GM12878 (cell line): ENCODE measurements around the gene SGPP2. TPM values are rescaled to one million over a fixed set of nuclear protein-coding genes. Genes with fewer than 3 reads are reported as not detected.

ENCODE experiments used
- ATAC-seq: fragments of 200-7000 bp; cut with Tn5 transposase; 3 replicates; pipeline ENCODE4 v1.9.1; 2020; ENCODE audit warnings: mild to moderate bottlenecking, moderate library complexity
- BruUV-seq: library from RNA; stranded (reverse); fragments of 400-500 nt; replicated peaks from 2 replicates; lab custom pipeline; 2021; lab: Mats Ljungman, UMichigan
- CTCF ChIA-PET: fragments of 300-600 bp; sonication (Branson Sonifier 250); formaldehyde crosslinking; extraction: SDS; loops from one replicate; lab custom pipeline; 2021; ENCODE audit warnings: inconsistent platforms; lab: Yijun Ruan, JAX
- POLR2A ChIA-PET: fragments of 350-600 bp; formaldehyde crosslinking; extraction: SDS; loops from one replicate; lab custom pipeline; 2021; ENCODE audit warnings: inconsistent platforms; lab: Charles Lee
- RAD21 ChIA-PET: fragments of 300-600 bp; sonication (Branson Sonifier 250); formaldehyde crosslinking; loops from one replicate; lab custom pipeline; 2023; ENCODE audit warnings: antibody characterized with exemption; ENCODE audit not compliant: unreplicated experiment; lab: Charles Lee
- SMC1A ChIA-PET: fragments of 300-600 bp; sonication (Branson Sonifier 250); formaldehyde crosslinking; loops from one replicate; lab custom pipeline; 2023; ENCODE audit not compliant: unreplicated experiment, uncharacterized antibody; lab: Charles Lee
- DNase-seq: peaks from one replicate; pipeline ENCODE4 v3.0.0-alpha.2; 2011; ENCODE audit warnings: low read depth, low spot score
- FAIRE-seq: peaks from 3 replicates; lab custom pipeline; 2011; peaks lifted over from hg19 to GRCh38; lab: Jason Lieb, UNC
- H2AFZ ChIP-seq: 2 replicates; pipeline ENCODE4 v1.6.0; 2011; ENCODE audit warnings: low read depth, low read length, control low read depth; ENCODE audit not compliant: control insufficient read depth
- H3K27ac ChIP-seq: 2 replicates; pipeline ENCODE4 v1.5.1; 2011; ENCODE audit warnings: control low read depth; ENCODE audit not compliant: control insufficient read depth, insufficient read depth
- H3K27me3 ChIP-seq, 2 experiments: replicated peaks in 1 of 2; 2 replicates each; pipeline versions ENCODE4 v1.6.0 to v1.6.1; 2011; ENCODE audit warnings: low read length in 1 of 2; ENCODE audit not compliant: control insufficient read depth in 2 of 2, insufficient read depth in 2 of 2
- H3K36me3 ChIP-seq, 2 experiments: 2 replicates each; pipeline ENCODE4 v1.5.1; 2011; ENCODE audit warnings: low read length in 1 of 2; ENCODE audit not compliant: control insufficient read depth in 2 of 2, insufficient read depth in 2 of 2
- H3K4me1 ChIP-seq: 2 replicates; pipeline ENCODE4 v1.6.1; 2011; ENCODE audit warnings: mild to moderate bottlenecking, low read length, moderate library complexity, mixed read lengths; ENCODE audit not compliant: control insufficient read depth, insufficient read depth
- H3K4me2 ChIP-seq: 2 replicates; pipeline ENCODE4 v1.6.0; 2011; ENCODE audit warnings: control low read depth; ENCODE audit not compliant: control insufficient read depth, insufficient read depth
- H3K4me3 ChIP-seq: fragments of 200-600 bp; sonication (generic); 2 replicates; pipeline ENCODE4 v1.5.1; 2016
- H3K79me2 ChIP-seq: 2 replicates; pipeline ENCODE4 v1.6.0; 2011; ENCODE audit warnings: low read length; ENCODE audit not compliant: control insufficient read depth, insufficient read depth
- H3K9ac ChIP-seq: 2 replicates; pipeline ENCODE4 v1.8.0; 2011; ENCODE audit warnings: low read length, control low read depth, mixed read lengths; ENCODE audit not compliant: control insufficient read depth, insufficient read depth
- H3K9me3 ChIP-seq: replicated peaks from 3 replicates; pipeline ENCODE4 v1.5.1; 2011; ENCODE audit warnings: mild to moderate bottlenecking, low read length; ENCODE audit not compliant: control insufficient read depth, insufficient read depth
- H4K20me1 ChIP-seq: 2 replicates; pipeline ENCODE4 v1.6.0; 2011; ENCODE audit not compliant: control insufficient read depth, insufficient read depth
- ASH2L ChIP-seq: fragments of 300-600, 200-600 bp; sonication (generic); IDR thresholded peaks from 2 replicates; pipeline ENCODE4 v1.6.1; 2017; ENCODE audit warnings: low read depth, mild to moderate bottlenecking, borderline replicate concordance
- BRCA1 ChIP-seq: IDR thresholded peaks from 2 replicates; pipeline ENCODE4 v1.6.1; 2011; ENCODE audit warnings: low read depth, low read length, improper control_type of control experiment
- JUNB ChIP-seq: IDR thresholded peaks from 2 replicates; pipeline ENCODE4 v1.6.1; 2016; ENCODE audit warnings: antibody characterized with exemption, mild to moderate bottlenecking
- MYB ChIP-seq: fragments of 150-350 bp; IDR thresholded peaks from 2 replicates; pipeline ENCODE4 v1.6.1; 2014; ENCODE audit warnings: mild to moderate bottlenecking, low read depth, low read length, borderline replicate concordance
- PML ChIP-seq: IDR thresholded peaks from 2 replicates; pipeline ENCODE4 v1.6.1; 2012; ENCODE audit warnings: low read length, inconsistent platforms
- RAD21 ChIP-seq: IDR thresholded peaks from 2 replicates; pipeline ENCODE4 v1.6.1; 2011; ENCODE audit warnings: mild to moderate bottlenecking, low read depth, low read length, moderate library complexity; ENCODE audit not compliant: insufficient read depth
- SMAD1 ChIP-seq: fragments of 450-650 bp; IDR thresholded peaks from 2 replicates; pipeline ENCODE4 v1.6.1; 2018; ENCODE audit warnings: mild to moderate bottlenecking, low read depth; ENCODE audit not compliant: partially characterized antibody
- SMAD5 ChIP-seq: IDR thresholded peaks from 2 replicates; pipeline ENCODE4 v1.6.1; 2016; ENCODE audit warnings: antibody characterized with exemption, low read depth
- SPI1 ChIP-seq: IDR thresholded peaks from 2 replicates; pipeline ENCODE4 v1.6.1; 2011; ENCODE audit warnings: low read depth, mild to moderate bottlenecking, low read length, moderate library complexity, borderline replicate concordance; ENCODE audit not compliant: insufficient read depth
- STAT1 ChIP-seq: fragments of 450-650 bp; conservative IDR thresholded peaks from 2 replicates; pipeline ENCODE4 v1.6.1; 2014; ENCODE audit warnings: antibody characterized with exemption, mild to moderate bottlenecking
- ZNF207 ChIP-seq: fragments of 450-650 bp; IDR thresholded peaks from 2 replicates; pipeline ENCODE4 v1.6.1; 2014; ENCODE audit warnings: antibody characterized with exemption, mild to moderate bottlenecking, borderline replicate concordance
- ZNF384 ChIP-seq: IDR thresholded peaks from 2 replicates; pipeline ENCODE4 v1.6.1; 2012; ENCODE audit warnings: low read depth, mild to moderate bottlenecking, low read length, improper control_type of control experiment, borderline replicate concordance
- ZNF592 ChIP-seq: fragments of 450-650 bp; IDR thresholded peaks from 2 replicates; pipeline ENCODE4 v1.6.1; 2017; ENCODE audit warnings: mild to moderate bottlenecking, moderate library complexity
- ZNF687 ChIP-seq: fragments of 450-650 bp; IDR thresholded peaks from 2 replicates; pipeline ENCODE4 v1.6.1; 2017; ENCODE audit warnings: mild to moderate bottlenecking, moderate library complexity
- in situ Hi-C: fragments of 300-500 bp; cut with MboI; formaldehyde crosslinking; loops from 9 replicates; pipeline ENCODE4 v1.14.3; 2018; ENCODE audit warnings: mixed read lengths
- intact Hi-C: fragments of 100-400 bp; cut with micrococcal nuclease; formaldehyde crosslinking; loops from one replicate; pipeline ENCODE4 v1.14.2; 2022; ENCODE audit not compliant: unreplicated experiment
- polyA plus RNA-seq, 11 experiments: library from polyadenylated mRNA; depleted of rRNA in 4 of 11; unstranded in 6 of 11; stranded (reverse) in 5 of 11; fragments of >200 nt; fragmentation: Nextera tagmentation in 4 of 11; fragmentation: Illumina TruSeq in 1 of 11; extraction: Ambion mirVana in 4 of 11; extraction: Trizol in 1 of 11; gene quantifications; 1 replicate in 1 of 11; 2 replicates in 10 of 11; pipeline versions ENCODE4 v1.2.1 to v1.2.3, GENCODE V29; 2011 to 2016; ENCODE audit warnings: inconsistent platforms in 2 of 11, missing spikeins in 2 of 11, low read depth in 1 of 11
- total RNA-seq, 4 experiments: library from RNA; depleted of rRNA in 3 of 4; stranded (reverse); fragments of >200 nt in 3 of 4; fragmentation: Illumina TruSeq in 1 of 4; extraction: Trizol in 1 of 4; gene quantifications; 2 replicates each; pipeline versions ENCODE4 v1.2.1 to v1.2.3, GENCODE V29; 2013 to 2021

Gene SGPP2
- total and polyA plus RNA-seq, 10 of the 15 experiments (the other 5 are each of a cell fraction or from before 2014, with no cell fraction given): 3.5 to 84.9 (median 13.1) TPM

GRCh38 chr2:222479859-222480258 lies 55.5 kb downstream of the SGPP2 start:
- ChIA-PET RAD21 (interaction anchor here (1.2 to 1.7 kb wide), 2 partner anchors 28 to 161 kb away, joined by 3 to 5 read pairs; no protein-coding TSS in a partner anchor), POLR2A (no interaction called here), SMC1A (interaction anchor here (0.7 to 2.0 kb wide), 5 partner anchors 11 to 162 kb away, joined by 3 to 6 read pairs (median 3); no protein-coding TSS in a partner anchor), CTCF (interaction anchor here (1.0 to 1.4 kb wide), 3 partner anchors 12 to 154 kb away, joined by 3 to 4 read pairs (median 3); no protein-coding TSS in a partner anchor)
- Histone ChIP-seq H3K9ac (no peak overlapping the region), H3K9me3 (no peaks in the 10 kb centered on the region), H3K27ac (no peak overlapping the region), H4K20me1 (no peaks in the 10 kb centered on the region), H3K36me3 (peaks cover 3 to 9% of the 10 kb centered on the region in 2 experiments; a peak in 3 of 4 replicates), H3K79me2 (no peaks in the 10 kb centered on the region; the same call in none of the 2 replicates), H3K4me1 (no peaks in the 10 kb centered on the region), H3K27me3 (no peaks in the 10 kb centered on the region), H3K4me2 (no peak overlapping the region), H3K4me3 (no peak overlapping the region), H2AFZ (no peak overlapping the region)
- BruUV-seq: no TSS peak
- in situ Hi-C loops (no loop called here), intact Hi-C loops (no loop called here)
- ATAC-seq (no peak), FAIRE-seq (no peak), DNase-seq (no peak)
- TF ChIP-seq ZNF592 (no peak), SMAD1 (no peak), STAT1 (no peak), ZNF207 (no peak), SMAD5 (no peak), JUNB (no peak), PML (no peak), ZNF687 (no peak), BRCA1 (no peak), SPI1 (no peak), MYB (no peak), ZNF384 (no peak), RAD21 (no peak), ASH2L (no peak)
